Measurements from ENCODE around the gene SZT2.
"Not testable (repeated sequence)": the region's sequence is repeated elsewhere in the genome, so short reads cannot be mapped to it uniquely, and the experiment has no call there.

SZT2 gene

DNA sequence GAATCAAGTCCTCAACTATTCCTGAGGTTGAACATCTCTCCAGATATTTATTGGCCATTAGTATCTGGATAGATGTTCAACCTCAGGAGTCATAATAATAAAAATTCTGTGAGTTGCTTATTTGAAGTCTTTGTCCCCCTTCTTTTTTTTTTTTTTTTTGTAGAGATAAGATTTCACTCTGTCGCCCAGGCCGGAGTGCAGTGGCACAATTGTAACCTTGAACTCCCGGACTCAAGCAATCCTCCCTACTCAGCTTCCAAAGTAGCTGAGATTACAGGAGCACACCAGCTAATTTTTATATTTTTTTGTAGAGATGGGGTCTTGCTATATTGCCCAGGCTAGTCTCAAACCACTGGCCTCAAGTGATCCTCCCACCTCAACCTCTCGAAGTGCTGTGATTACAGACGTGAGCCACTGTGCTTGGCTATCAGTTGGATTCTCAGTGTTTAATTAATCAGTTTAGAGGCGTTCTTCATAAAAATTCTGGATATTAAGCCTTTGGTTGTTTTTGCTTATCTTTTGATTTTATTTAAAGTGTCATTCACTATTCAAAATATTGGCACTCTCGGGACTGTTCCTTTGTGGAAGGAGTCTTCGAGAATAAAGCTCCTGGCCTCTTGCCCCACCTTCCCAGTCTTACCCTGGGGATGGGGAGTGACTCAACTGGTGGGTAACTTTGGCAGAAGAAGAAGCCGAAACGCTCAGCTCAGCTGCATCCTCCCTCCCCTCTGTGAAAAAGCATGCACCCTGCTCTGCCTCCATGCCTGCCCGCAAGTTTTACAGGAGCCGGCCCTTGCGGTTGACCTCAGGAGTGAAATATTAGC, 75.2 kb downstream of the SZT2 start:
- TF ChIP-seq CTCF (IDR thresholded peaks at IDR 0.05; ENCODE audit: low read depth, low read length, missing control alignments) = no peak
- no peak overlapping the region for H3K4me3 ChIP-seq (replicated peaks; ENCODE audit: low read depth, low read length)
- no peak for DNase-seq (ENCODE audit: extremely low read depth, low read depth)

DNA sequence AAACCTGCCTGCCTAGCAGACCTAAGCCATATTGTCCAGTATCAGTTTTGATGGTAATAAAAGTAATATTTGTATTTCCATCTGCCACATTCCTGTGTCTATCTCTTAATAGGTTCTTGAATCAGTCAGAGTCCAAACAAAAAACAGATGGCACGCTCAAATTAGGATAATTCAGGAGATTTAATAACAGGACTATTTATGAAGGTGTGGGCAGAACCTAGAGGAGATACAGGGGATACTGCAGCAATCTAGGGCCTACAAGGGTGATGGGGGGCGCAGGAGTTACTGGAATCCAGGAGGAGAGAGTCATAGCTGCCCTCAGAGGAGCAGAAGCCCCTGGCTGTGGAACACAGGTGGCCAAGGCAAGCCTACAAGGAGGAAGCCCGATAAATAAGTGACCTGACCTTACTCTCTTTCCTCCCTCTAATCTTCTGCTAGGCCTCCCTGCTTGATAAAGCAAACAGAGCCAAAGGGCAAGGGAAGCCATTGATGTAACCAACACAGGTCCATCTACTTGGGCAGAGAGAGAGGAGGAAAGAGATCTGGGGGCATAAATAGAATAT, 75.9 kb downstream of the SZT2 start:
- no peak for TF ChIP-seq CTCF (IDR thresholded peaks at IDR 0.05; ENCODE audit: low read depth, low read length, missing control alignments)
- H3K4me3 ChIP-seq (replicated peaks; ENCODE audit: low read depth, low read length) = no peak overlapping the region
- no peak for DNase-seq (ENCODE audit: extremely low read depth, low read depth)

DNA sequence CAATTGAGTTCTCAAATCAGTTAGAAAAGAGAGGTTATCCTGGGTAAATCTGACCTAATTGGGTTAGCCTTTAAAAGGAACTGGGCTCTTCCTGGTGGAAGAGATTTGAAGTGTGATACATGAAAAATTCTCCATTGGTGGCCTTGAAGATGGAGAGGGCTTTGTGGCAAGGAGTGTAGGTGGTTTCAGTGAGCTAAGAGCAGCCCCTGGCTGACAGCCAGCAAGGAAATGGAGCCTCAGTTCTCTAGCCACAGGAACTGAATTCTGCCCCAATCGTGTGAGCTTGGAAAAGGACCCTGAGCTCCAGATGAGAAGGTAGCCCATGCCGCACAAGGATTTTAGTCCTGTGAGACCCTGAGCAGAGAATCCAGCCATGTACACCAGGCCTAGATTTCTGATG, 76.7 kb downstream of the SZT2 start:
- TF ChIP-seq CTCF (IDR thresholded peaks at IDR 0.05; ENCODE audit: low read depth, low read length, missing control alignments) = no peak
- no peak for DNase-seq (ENCODE audit: extremely low read depth, low read depth)
- H3K4me3 ChIP-seq (replicated peaks; ENCODE audit: low read depth, low read length) = no peak overlapping the region

DNA sequence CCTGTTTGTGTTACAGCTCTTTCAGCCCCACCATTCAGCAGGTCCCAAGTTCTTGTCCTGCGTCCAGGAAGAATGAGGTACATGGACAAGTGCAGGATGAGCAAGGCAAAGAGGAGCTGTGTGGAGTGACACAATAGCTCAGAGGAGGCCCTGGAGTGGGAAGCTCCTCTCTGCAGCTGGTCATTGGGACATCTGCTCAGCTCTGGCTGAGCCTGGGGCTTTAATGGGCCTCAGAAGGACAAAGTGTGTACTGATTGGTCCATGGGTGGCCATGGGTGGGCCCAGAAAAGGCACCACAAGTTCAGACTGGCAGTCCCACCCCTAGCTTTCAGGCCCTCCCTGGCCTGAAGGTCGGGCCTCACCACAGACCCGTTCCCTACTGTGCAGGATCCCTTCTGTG, 78.7 kb downstream of the SZT2 start:
- H3K4me3 ChIP-seq (replicated peaks; ENCODE audit: low read depth, low read length) = no peak overlapping the region
- TF ChIP-seq CTCF (IDR thresholded peaks at IDR 0.05; ENCODE audit: low read depth, low read length, missing control alignments) = no peak
- DNase-seq (ENCODE audit: extremely low read depth, low read depth) = no peak

DNA sequence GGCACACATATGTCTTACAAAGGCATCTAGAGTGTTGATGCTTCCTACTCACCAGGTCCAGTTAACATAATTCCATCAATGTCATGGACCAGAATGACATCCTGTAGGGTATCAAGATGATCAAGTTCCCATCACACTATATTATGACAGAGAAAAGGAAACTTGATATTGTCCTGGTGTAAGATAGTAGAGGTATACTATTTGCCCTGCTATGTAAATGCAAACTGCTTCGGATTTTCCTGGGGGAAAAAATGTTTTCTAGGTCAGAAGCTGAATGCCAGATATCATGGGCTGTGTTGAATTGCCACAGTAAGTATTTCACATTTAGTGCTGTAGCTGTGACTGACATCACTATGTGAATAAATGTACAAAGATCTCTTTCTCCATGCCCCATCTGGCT, 80.2 kb downstream of the SZT2 start:
- no peak for TF ChIP-seq CTCF (IDR thresholded peaks at IDR 0.05; ENCODE audit: low read depth, low read length, missing control alignments)
- no peak overlapping the region for H3K4me3 ChIP-seq (replicated peaks; ENCODE audit: low read depth, low read length)
- no peak for DNase-seq (ENCODE audit: extremely low read depth, low read depth)

- TF ChIP-seq CTCF (IDR thresholded peaks at IDR 0.05; ENCODE audit: low read depth, low read length, missing control alignments) = no peak
- no peak overlapping the region for H3K4me3 ChIP-seq (replicated peaks; ENCODE audit: low read depth, low read length)
- DNase-seq (ENCODE audit: extremely low read depth, low read depth) = no peak
Observed at GRCh38 chr1:43472087-43472462, 82.4 kb downstream of the SZT2 start.

GRCh38 chr1:43472463-43473151, 82.9 kb downstream of the SZT2 start:
- DNase-seq (ENCODE audit: extremely low read depth, low read depth) = peak; percentile 95
- H3K4me3 ChIP-seq (replicated peaks; ENCODE audit: low read depth, low read length) = not testable (repeated sequence)

All from HFF-Myc (cell line).